IPS-11a (cell line): ENCODE results near the gene RIPPLY3.
"Not testable (repeated sequence)": the region's sequence is repeated elsewhere in the genome, so short reads cannot be mapped to it uniquely, and the experiment has no call there.

ENCODE experiments used
- H3K4me3 ChIP-seq: one replicate; pipeline ENCODE4 v1.5.1; 2013; ENCODE audit warnings: low read depth, low read length, control low read depth

Gene RIPPLY3

DNA sequence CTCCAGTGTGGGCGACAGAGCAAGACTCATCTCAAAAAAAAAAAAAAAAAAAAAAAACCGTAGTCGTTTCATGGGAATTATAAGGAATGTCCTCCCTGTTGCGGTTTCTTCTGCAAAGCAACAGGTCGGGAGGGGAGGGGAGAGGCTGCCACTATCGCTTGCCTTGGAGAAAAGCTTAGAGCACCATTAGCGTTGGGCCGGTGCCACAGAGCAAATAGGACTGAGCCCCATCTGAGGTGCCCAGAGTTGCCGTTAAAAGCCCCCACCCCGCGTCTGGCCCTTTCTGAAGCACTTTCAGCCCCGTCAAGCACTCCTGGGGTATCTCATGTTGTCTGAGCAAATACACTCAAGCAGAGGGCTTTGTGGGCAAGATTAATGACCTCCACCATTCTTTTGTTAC, 2.2 kb downstream of the RIPPLY3 start:
- H3K4me3 ChIP-seq: no peak overlapping the region

- no peak overlapping the region for H3K4me3 ChIP-seq
Observed at GRCh38 chr21:37009740-37010341, 3.3 kb downstream of the RIPPLY3 start.

- H3K4me3 ChIP-seq: no peak overlapping the region
Observed at GRCh38 chr21:37017951-37018679, 11.6 kb downstream of the RIPPLY3 start.

DNA sequence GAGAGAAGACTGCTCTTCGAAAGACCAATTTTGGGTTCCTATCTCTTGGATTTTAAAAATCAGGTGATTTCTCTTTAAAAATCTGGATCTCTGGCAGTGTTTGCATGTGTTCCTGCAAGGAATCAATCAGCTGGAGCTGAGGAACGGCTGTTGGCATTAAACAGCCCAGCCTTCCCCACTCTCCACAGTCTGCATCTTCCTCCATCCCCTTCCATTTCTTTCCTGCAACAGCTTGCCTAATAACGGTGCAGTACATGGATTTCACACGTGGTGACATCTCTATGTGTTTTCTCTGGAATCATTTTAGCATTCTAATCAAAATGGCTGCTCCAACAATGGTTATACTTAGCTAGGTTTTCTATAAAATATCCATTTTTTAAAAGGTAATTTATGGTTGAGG, 20.0 kb downstream of the RIPPLY3 start:
- no peak overlapping the region for H3K4me3 ChIP-seq

- no peak overlapping the region for H3K4me3 ChIP-seq
Observed at GRCh38 chr21:37028570-37028969, 22.1 kb downstream of the RIPPLY3 start.

GRCh38 chr21:37030864-37031263, 24.4 kb downstream of the RIPPLY3 start:
- no peak overlapping the region for H3K4me3 ChIP-seq

DNA sequence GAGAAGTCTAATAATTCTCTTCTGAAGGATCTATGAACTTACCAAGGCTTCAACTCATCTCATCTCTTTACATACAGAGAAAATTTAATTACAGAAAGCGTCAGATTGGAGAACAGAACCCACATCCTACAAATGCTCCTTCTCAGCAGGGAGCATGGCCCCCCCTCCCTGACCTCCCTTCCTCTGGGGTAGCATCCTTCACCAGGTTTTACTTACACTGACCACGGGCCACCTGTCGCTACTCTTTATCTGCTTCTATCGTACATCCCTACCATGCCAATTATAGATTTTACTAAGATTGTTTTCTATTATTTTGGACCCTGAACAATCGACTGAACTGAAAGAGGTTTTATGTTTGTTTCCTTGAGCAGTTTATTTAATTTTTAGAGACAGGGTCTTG, 25.8 kb downstream of the RIPPLY3 start:
- no peak overlapping the region for H3K4me3 ChIP-seq

DNA sequence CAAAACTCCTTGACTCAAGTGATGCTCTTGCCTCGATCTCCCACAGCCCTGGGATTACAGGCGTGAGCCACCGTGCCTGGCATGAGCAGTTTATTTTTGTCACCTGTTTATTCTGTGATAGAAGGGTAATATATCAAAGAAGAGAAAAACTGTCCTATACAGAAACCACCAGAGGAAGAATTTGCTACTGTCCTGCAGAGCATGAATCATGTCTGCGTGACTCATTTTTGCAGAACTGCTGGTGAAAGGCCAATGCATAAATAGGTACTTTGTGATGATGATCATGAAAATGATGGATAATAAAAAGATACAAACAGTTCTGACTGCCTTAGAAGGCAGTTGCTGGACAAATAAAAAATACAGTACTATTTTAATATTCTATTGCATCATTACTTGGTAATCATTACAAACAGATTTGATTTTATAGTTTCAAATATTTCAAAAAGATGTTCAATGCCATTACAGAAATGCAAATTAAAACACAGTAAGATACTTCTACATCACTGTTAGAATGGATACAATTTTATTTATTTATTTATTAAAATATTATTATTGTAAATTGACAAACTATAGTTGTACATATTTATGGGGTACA, 26.5 kb downstream of the RIPPLY3 start:
- H3K4me3 ChIP-seq: no peak overlapping the region

DNA sequence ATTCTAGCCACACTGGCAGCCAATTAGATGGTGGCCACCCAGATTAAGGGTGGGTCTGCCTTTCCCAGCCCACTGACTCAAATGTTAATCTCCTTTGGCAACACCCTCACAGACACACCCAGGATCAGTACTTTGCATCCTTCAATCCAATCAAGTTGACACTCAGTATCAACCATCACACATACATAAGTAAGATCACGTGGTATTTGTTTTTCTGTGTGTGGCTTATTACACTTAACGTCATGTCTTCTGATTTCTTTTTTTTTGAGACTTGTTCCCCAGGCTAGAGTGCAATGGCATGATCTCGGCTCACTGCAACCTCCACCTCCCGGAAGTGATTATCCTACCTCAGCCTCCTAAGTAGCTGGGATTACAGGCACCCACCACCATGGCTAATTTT, 27.9 kb downstream of the RIPPLY3 start:
- not testable (repeated sequence) for H3K4me3 ChIP-seq

GRCh38 chr21:37036177-37036576, 29.7 kb downstream of the RIPPLY3 start:
- H3K4me3 ChIP-seq: no peak overlapping the region

DNA sequence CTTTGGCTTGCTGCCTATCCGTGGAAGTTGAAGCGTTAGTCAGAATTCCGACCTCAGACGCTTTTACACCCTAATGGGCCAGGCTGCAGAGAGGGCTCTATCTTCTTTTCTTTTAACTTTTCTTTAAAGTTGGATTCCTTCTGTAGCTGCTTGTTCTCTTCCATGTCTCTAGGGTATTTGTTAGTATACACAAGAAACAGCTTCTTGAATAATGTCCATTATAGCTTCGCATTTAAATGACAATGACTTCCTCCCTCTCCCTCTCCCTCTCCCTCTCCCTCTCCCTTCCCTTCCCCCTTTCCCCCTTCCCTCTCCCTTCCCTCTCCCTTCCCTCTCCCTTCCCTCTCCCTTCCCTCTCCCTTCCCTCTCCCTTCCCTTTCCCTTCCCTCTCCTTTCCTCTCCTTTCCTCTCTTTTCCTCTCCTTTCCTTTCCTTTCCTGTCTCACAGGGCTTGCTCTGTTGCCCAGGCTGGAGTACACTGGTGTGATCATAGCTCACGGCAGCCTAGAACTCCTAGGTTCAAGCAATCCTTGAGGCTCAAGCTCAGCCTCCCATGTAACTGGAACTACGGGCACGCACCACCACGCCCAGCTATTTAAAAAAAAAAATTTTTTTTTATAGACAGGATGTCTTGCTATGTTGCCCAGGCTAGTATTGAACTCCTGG, 33.0 kb downstream of the RIPPLY3 start:
- H3K4me3 ChIP-seq: no peak overlapping the region

DNA sequence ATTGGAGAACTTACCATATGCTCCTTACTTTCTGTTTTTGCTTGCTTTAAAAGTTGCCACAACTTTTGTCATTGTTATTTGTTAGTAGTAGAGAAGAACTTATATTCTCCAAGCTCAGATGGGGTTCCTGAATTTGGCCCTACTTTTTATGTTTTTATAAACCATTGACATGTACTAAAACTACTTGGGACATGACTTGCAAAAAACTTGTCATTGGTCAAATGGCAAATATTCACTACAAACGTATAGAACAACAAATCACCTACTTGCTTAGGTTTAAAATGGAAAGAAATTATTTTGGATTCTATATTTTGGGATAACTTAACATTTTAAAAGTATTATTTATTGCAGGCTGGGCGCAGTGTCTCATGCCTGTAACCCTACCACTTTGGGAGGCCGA, 33.7 kb downstream of the RIPPLY3 start:
- H3K4me3 ChIP-seq: no peak overlapping the region

GRCh38 chr21:37041706-37042271, 35.3 kb downstream of the RIPPLY3 start:
- H3K4me3 ChIP-seq: no peak overlapping the region

GRCh38 chr21:37043818-37044217, 37.3 kb downstream of the RIPPLY3 start:
- H3K4me3 ChIP-seq: no peak overlapping the region

DNA sequence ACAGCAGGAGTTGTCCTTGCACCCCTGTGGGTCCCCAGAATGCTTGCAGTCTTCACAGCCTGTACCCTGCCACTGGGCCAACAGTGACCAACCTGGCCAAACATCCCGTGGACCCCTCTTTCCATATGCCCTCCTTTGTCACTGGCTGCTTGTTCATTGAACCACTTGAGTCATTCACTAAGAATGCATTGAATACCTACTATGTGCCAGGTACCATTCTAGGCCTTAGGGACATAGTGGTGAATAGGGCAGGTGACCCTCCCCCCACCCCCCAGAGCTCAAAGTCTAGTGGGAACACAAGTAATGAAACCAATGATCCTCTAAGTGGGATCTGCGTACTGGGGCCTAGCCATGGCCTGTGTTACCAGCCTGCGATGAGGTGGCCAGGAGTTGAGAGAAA, 38.1 kb downstream of the RIPPLY3 start:
- no peak overlapping the region for H3K4me3 ChIP-seq

- H3K4me3 ChIP-seq: no peak overlapping the region
Observed at GRCh38 chr21:37045149-37045548, 38.6 kb downstream of the RIPPLY3 start.

DNA sequence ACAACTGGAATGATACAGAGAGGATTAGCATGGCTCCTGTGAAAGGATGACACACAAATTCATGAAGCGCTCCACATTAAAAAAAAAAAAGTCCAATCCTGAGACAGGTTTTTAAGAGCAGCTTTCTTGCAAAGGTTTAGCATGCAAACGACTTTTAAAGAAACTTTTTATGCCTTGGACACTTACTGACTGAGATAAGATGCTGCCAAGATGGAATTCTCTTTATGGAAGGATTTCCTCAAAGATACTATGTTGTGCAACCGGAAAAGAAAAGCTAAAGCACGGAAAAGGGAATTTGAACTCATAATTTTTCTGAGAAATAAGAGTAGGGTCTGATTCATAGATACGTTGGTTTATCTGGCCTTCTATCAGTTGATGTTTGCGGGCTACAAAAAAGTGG, 39.1 kb downstream of the RIPPLY3 start:
- no peak overlapping the region for H3K4me3 ChIP-seq

DNA sequence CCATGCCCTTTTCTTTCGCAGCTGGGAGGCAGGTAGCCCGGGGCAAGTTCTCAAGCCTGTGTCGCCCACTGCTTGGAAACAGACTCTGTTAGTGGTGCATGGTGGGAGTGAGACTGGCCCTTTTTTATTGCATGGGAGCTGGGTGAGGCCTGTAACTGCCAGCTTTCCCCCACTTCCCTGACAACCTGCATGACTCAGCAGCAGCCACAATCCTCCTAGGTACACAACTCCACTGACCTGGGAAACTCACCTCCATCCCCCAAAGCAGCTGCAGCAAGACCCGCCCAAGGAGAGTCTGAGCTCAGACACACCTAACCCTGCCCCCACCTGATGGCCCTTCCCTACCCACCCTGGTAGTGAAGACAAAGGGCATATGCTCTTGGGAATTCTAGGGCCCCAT, 40.6 kb downstream of the RIPPLY3 start:
- no peak overlapping the region for H3K4me3 ChIP-seq

DNA sequence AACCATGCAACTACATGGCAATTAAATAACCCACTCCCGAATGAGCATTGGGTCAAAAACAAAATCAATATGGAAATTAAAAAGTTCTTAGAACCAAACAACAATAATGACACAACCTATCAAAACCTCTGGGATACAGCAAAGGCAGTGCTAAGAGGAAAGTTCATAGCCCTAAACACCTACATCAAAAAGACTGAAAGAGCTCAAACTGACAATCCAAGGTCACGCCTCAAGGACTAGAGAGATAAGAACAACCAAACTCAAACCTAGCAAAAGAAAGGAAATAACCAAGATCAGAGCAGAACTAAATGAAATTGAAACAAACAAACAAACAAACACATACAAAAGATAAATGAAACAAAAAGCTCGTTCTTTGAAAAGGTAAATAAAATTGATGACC, 43.2 kb downstream of the RIPPLY3 start:
- not testable (repeated sequence) for H3K4me3 ChIP-seq

GRCh38 chr21:37055271-37055855, 48.9 kb downstream of the RIPPLY3 start:
- no peak overlapping the region for H3K4me3 ChIP-seq

DNA sequence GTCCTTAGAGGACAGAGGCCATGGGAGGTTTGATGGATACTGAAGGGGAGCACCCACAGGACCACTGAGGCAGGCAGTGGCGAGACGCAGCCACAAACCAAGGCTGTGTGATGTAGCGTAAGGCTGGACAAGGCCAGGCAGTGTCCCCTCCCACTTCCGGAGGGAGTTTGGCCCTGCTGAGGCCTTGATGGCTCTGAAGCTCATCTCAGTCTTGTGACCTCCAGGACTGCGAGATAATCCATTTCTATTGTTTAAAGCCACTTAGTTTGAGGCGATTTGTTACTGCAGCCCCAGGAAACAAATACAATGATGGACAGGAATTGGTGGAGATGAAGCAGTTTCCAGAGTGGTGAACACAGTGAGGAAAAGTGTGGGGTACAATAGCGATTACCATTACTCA, 51.1 kb downstream of the RIPPLY3 start:
- no peak overlapping the region for H3K4me3 ChIP-seq
